ENCODE data around the gene MROH9.

DNA sequence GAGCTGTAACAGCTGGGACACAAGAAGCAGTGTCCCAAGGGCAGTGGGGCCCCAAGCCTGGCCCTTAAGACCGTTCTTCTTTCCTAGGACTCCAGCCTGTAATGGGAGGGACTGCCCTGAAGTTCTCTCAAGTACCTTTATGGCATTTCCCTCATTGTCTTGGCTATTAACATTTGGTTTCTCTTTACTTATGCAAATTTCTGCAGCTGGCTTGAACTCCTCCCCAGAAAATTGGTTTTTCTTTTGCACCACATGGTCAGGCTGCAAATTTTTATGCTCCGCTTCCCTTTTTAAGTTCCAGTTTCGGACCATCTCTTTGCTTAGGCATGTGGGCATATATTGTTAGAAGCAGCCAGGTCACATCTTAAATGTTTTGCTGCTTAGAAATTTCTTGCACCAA, 3.1 kb upstream of the MROH9 start:
- TF ChIP-seq TCF7L2 (IDR thresholded peaks at IDR 0.05; ENCODE audit: low read depth, low read length): no peak
- TF ChIP-seq ZNF841 (CRISPR knock-in tag; IDR thresholded peaks at IDR 0.05; ENCODE audit: borderline replicate concordance): no peak
- TF ChIP-seq ZNF652 (CRISPR knock-in tag; IDR thresholded peaks at IDR 0.05; ENCODE audit: borderline replicate concordance, low read depth): no peak
- TF ChIP-seq, protein P1, sequence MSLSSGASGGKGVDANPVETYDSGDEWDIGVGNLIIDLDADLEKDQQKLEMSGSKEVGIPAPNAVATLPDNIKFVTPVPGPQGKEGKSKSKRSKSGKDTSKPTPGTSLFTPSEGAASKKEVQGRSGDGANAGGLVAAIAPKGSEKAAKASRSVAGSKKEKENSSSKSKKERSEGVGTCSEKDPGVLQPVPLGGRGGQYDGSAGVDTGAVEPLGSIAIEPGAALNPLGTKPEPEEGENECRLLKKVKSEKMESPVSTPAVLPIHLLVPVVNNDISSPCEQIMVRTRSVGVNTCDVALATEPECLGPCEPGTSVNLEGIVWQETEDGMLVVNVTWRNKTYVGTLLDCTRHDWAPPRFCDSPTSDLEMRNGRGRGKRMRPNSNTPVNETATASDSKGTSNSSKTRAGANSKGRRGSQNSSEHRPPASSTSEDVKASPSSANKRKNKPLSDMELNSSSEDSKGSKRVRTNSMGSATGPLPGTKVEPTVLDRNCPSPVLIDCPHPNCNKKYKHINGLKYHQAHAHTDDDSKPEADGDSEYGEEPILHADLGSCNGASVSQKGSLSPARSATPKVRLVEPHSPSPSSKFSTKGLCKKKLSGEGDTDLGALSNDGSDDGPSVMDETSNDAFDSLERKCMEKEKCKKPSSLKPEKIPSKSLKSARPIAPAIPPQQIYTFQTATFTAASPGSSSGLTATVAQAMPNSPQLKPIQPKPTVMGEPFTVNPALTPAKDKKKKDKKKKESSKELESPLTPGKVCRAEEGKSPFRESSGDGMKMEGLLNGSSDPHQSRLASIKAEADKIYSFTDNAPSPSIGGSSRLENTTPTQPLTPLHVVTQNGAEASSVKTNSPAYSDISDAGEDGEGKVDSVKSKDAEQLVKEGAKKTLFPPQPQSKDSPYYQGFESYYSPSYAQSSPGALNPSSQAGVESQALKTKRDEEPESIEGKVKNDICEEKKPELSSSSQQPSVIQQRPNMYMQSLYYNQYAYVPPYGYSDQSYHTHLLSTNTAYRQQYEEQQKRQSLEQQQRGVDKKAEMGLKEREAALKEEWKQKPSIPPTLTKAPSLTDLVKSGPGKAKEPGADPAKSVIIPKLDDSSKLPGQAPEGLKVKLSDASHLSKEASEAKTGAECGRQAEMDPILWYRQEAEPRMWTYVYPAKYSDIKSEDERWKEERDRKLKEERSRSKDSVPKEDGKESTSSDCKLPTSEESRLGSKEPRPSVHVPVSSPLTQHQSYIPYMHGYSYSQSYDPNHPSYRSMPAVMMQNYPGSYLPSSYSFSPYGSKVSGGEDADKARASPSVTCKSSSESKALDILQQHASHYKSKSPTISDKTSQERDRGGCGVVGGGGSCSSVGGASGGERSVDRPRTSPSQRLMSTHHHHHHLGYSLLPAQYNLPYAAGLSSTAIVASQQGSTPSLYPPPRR (CRISPR knock-in tag; IDR thresholded peaks at IDR 0.05; ENCODE audit: borderline replicate concordance): no peak
- no peak for TF ChIP-seq ZUFSP (CRISPR knock-in tag; IDR thresholded peaks at IDR 0.05; ENCODE audit: borderline replicate concordance)
- TF ChIP-seq POLR2A (IDR thresholded peaks at IDR 0.05; ENCODE audit: insufficient read depth in 1 of 2, low read depth in 2 of 2, low read length in 2 of 2): no peak
- TF ChIP-seq, protein P2, sequence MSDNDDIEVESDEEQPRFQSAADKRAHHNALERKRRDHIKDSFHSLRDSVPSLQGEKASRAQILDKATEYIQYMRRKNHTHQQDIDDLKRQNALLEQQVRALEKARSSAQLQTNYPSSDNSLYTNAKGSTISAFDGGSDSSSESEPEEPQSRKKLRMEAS (IDR thresholded peaks at IDR 0.05): no peak
- no peak for TF ChIP-seq NR3C1 (CRISPR knock-in tag; IDR thresholded peaks at IDR 0.05)
- no peak for TF ChIP-seq PHF20 (CRISPR knock-in tag; IDR thresholded peaks at IDR 0.05)
- no peak for TF ChIP-seq EEA1 (CRISPR knock-in tag; IDR thresholded peaks at IDR 0.05; ENCODE audit: borderline replicate concordance)
- no peak for TF ChIP-seq TCF12 (IDR thresholded peaks at IDR 0.05)
- TF ChIP-seq TCF12 (CRISPR knock-in tag; IDR thresholded peaks at IDR 0.05): no peak
- no peak for TF ChIP-seq EZH2 (conservative IDR thresholded peaks at IDR 0.05; ENCODE audit: low read depth, low read length)
